CD14-positive monocyte (primary cell): ENCODE measurements around the gene SLC66A2. TPM values are rescaled to one million over a fixed set of nuclear protein-coding genes. Genes with fewer than 3 reads are reported as not detected.
"Not testable (repeated sequence)": the region's sequence is repeated elsewhere in the genome, so short reads cannot be mapped to it uniquely, and the experiment has no call there.

ENCODE experiments used
- DNase-seq, 3 donors: peaks; one replicate each; pipeline ENCODE4 v3.0.0-alpha.2; 2011 to 2022
- H2AFZ ChIP-seq: 2 replicates; pipeline ENCODE4 v1.6.0; 2012; ENCODE audit warnings: mild to moderate bottlenecking, low read depth, low read length, inconsistent platforms; ENCODE audit not compliant: insufficient read depth, poor library complexity, severe bottlenecking
- H3K27ac ChIP-seq, 2 donors: 1 replicate in 1 of 2; 2 replicates in 1 of 2; pipeline ENCODE4 v1.5.1; 2012 to 2013; ENCODE audit warnings: low read length in 2 of 2, control low read depth in 1 of 2, inconsistent platforms in 1 of 2, low read depth in 1 of 2, mild to moderate bottlenecking in 1 of 2
- H3K27me3 ChIP-seq, 2 donors: one replicate each; pipeline versions ENCODE4 v1.6.0 to v1.6.1; 2011 to 2013; ENCODE audit warnings: low read length in 2 of 2; ENCODE audit not compliant: control insufficient read depth in 2 of 2, insufficient read depth in 2 of 2
- H3K36me3 ChIP-seq, 2 donors: replicated peaks in 1 of 2; 1 replicate in 1 of 2; 2 replicates in 1 of 2; pipeline versions ENCODE4 v1.5.1 to v1.6.1; 2012 to 2013; ENCODE audit warnings: low read length in 2 of 2, control low read depth in 1 of 2, inconsistent platforms in 1 of 2, mild to moderate bottlenecking in 1 of 2; ENCODE audit not compliant: insufficient read depth in 2 of 2, control insufficient read depth in 1 of 2
- H3K4me1 ChIP-seq, 2 donors: 1 replicate in 1 of 2; 2 replicates in 1 of 2; pipeline versions ENCODE4 v1.5.1 to v1.6.1; 2012 to 2013; ENCODE audit warnings: low read length in 2 of 2, control low read depth in 1 of 2, inconsistent platforms in 1 of 2, mild to moderate bottlenecking in 1 of 2, moderate library complexity in 1 of 2; ENCODE audit not compliant: insufficient read depth in 2 of 2, control insufficient read depth in 1 of 2
- H3K4me2 ChIP-seq: replicated peaks from 2 replicates; pipeline ENCODE3; 2012; ENCODE audit warnings: low read length, moderate library complexity, mild to moderate bottlenecking; ENCODE audit not compliant: poor library complexity, severe bottlenecking; ENCODE audit errors: extremely low read depth
- H3K4me3 ChIP-seq, 3 experiments: fragments of 200-600 bp in 1 of 3; sonication (generic) in 1 of 3; replicated peaks in 1 of 3; 1 replicate in 2 of 3; 2 replicates in 1 of 3; pipeline ENCODE4 v1.5.1; 2011 to 2013; ENCODE audit warnings: low read length in 3 of 3, mild to moderate bottlenecking in 3 of 3, control low read depth in 2 of 3, low read depth in 2 of 3, inconsistent platforms in 1 of 3, moderate library complexity in 1 of 3
- H3K79me2 ChIP-seq: 2 replicates; pipeline ENCODE4 v1.6.0; 2012; ENCODE audit warnings: mild to moderate bottlenecking, control low read depth, inconsistent platforms, low read length, moderate library complexity; ENCODE audit not compliant: insufficient read depth
- H3K9ac ChIP-seq: 2 replicates; pipeline ENCODE4 v1.6.0; 2017; ENCODE audit warnings: low read length, mild to moderate bottlenecking; ENCODE audit not compliant: insufficient read depth, poor library complexity, severe bottlenecking
- H3K9me3 ChIP-seq, 2 donors: replicated peaks in 1 of 2; 1 replicate in 1 of 2; 2 replicates in 1 of 2; pipeline versions ENCODE4 v1.5.1 to v1.6.1; 2012 to 2013; ENCODE audit warnings: low read length in 2 of 2, control low read depth in 1 of 2; ENCODE audit not compliant: control insufficient read depth in 1 of 2, insufficient read depth in 1 of 2
- H4K20me1 ChIP-seq: 2 replicates; pipeline ENCODE4 v1.6.0; 2012; ENCODE audit warnings: mild to moderate bottlenecking, low read length, control low read depth, moderate library complexity; ENCODE audit not compliant: insufficient read depth
- H3K27ac Mint-ChIP-seq, 7 donors: one replicate each; pipeline ENCODE4 v1.8.0; 2020; ENCODE audit warnings: mild to moderate bottlenecking in 7 of 7, mixed read lengths in 7 of 7, moderate library complexity in 6 of 7, inconsistent platforms in 2 of 7
- H3K27me3 Mint-ChIP-seq, 3 donors: one replicate each; pipeline ENCODE4 v1.8.0; 2021 to 2022; ENCODE audit warnings: low read depth in 3 of 3, mild to moderate bottlenecking in 3 of 3, mixed read lengths in 3 of 3, moderate library complexity in 3 of 3, inconsistent platforms in 1 of 3
- H3K36me3 Mint-ChIP-seq, 2 donors: one replicate each; pipeline ENCODE4 v1.8.0; 2020; ENCODE audit warnings: mixed read lengths in 2 of 2, inconsistent platforms in 1 of 2, mild to moderate bottlenecking in 1 of 2
- H3K4me1 Mint-ChIP-seq: one replicate; pipeline ENCODE4 v1.8.0; 2020; ENCODE audit warnings: mild to moderate bottlenecking, mixed read lengths
- H3K4me3 Mint-ChIP-seq, 2 donors: one replicate each; pipeline ENCODE4 v1.8.0; 2020; ENCODE audit warnings: mild to moderate bottlenecking in 2 of 2, mixed read lengths in 2 of 2, moderate library complexity in 1 of 2
- H3K9me3 Mint-ChIP-seq, 7 donors: one replicate each; pipeline ENCODE4 v1.8.0; 2020 to 2022; ENCODE audit warnings: mixed read lengths in 7 of 7, mild to moderate bottlenecking in 6 of 7, moderate library complexity in 6 of 7, inconsistent platforms in 2 of 7
- WGBS: methylation state at CpG from one replicate; pipeline ENCODE4 v1.1.5; 2013; ENCODE audit warnings: missing lambda C conversion rate; ENCODE audit not compliant: insufficient coverage; 5-methylcytosine and 5-hydroxymethylcytosine counted together
- intact Hi-C, 2 donors: fragments of 100-400 bp; cut with micrococcal nuclease; formaldehyde crosslinking; loops; one replicate each; pipeline versions ENCODE4 v1.15.0 to v1.15.1; 2023
- polyA plus RNA-seq, 3 donors: library from polyadenylated mRNA; depleted of rRNA in 1 of 3; unstranded in 2 of 3; stranded (reverse) in 1 of 3; fragments of 300-500 nt in 2 of 3; fragments of >200 nt in 1 of 3; fragmentation: Illumina TruSeq in 2 of 3; gene quantifications; 1 replicate in 2 of 3; 2 replicates in 1 of 3; pipeline ENCODE4 v1.2.3, GENCODE V29; 2012 to 2021
- TF ChIP-seq, protein P1 (sequence below): fragments of 200-600 bp; IDR thresholded peaks from one replicate; pipeline ENCODE4 v1.8.0; 2022; ENCODE audit warnings: antibody characterized with exemption, mild to moderate bottlenecking

SLC66A2 gene
- polyA plus RNA-seq, 3 donors = 26.8 to 42.6 (median 33.8) TPM

DNA sequence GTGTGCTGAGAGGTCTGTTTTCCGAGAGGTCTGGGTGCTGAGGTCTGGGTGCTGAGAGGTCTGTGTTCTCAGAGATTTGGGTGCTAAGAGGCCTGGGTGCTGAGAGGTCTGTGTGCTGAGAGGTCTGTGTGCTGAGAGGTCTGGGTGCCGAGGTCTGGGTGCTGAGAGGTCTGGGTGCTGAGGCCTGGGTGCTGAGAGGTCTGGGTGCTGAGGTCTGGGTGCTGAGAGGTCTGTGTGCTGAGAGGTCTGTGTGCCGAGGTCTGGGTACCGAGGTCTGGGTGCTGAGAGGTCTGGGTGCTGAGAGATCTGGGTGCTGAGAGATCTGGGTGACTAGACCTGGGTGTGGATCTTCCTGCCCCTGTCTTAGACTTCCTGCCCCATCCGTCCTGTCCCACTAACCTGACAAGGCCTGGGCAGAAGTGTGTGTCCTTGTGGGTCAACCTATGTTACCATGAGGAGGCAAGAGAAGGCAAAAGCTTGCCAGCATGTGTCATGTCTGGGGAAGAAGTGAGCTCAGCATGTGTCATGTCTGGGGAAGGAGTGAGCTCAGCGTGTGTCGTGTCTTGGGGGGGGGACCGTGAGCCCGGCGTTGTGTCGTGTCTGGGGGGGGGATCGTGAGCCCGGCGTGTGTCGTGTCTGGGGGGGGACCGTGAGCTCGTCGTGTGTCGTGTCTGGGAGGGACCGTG, 84.4 kb downstream of the SLC66A2 start:
- DNase-seq = no peak
- no peaks in the 10 kb centered on the region for H3K4me1 ChIP-seq
- peaks cover 15 to 43% of the 10 kb centered on the region in 2 donors for H3K9me3 ChIP-seq
- no peak overlapping the region for H3K4me3 Mint-ChIP-seq
- TF ChIP-seq, protein P1, sequence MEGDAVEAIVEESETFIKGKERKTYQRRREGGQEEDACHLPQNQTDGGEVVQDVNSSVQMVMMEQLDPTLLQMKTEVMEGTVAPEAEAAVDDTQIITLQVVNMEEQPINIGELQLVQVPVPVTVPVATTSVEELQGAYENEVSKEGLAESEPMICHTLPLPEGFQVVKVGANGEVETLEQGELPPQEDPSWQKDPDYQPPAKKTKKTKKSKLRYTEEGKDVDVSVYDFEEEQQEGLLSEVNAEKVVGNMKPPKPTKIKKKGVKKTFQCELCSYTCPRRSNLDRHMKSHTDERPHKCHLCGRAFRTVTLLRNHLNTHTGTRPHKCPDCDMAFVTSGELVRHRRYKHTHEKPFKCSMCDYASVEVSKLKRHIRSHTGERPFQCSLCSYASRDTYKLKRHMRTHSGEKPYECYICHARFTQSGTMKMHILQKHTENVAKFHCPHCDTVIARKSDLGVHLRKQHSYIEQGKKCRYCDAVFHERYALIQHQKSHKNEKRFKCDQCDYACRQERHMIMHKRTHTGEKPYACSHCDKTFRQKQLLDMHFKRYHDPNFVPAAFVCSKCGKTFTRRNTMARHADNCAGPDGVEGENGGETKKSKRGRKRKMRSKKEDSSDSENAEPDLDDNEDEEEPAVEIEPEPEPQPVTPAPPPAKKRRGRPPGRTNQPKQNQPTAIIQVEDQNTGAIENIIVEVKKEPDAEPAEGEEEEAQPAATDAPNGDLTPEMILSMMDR = no peak
- intact Hi-C loops = no loop called here
- H2AFZ ChIP-seq = no peak overlapping the region
- 93% methylated on average over 18 of the region's 20 CpGs for WGBS
- no peak overlapping the region for H3K27ac Mint-ChIP-seq
- no peaks in the 10 kb centered on the region for H3K79me2 ChIP-seq
- no peak overlapping the region for H3K4me3 ChIP-seq
- H3K36me3 ChIP-seq = no peaks in the 10 kb centered on the region
- H4K20me1 ChIP-seq = no peaks in the 10 kb centered on the region
- H3K27me3 ChIP-seq = no peaks in the 10 kb centered on the region
- H3K4me2 ChIP-seq = no peak overlapping the region
- peaks cover 0 to 3% (median 0%) of the 10 kb centered on the region in 3 donors for H3K27me3 Mint-ChIP-seq
- peaks cover 13 to 31% (median 27%) of the 10 kb centered on the region in 7 donors for H3K9me3 Mint-ChIP-seq
- no peaks in the 10 kb centered on the region for H3K36me3 Mint-ChIP-seq
- no peaks in the 10 kb centered on the region for H3K4me1 Mint-ChIP-seq
- H3K9ac ChIP-seq = no peak overlapping the region
- H3K27ac ChIP-seq = no peak overlapping the region

DNA sequence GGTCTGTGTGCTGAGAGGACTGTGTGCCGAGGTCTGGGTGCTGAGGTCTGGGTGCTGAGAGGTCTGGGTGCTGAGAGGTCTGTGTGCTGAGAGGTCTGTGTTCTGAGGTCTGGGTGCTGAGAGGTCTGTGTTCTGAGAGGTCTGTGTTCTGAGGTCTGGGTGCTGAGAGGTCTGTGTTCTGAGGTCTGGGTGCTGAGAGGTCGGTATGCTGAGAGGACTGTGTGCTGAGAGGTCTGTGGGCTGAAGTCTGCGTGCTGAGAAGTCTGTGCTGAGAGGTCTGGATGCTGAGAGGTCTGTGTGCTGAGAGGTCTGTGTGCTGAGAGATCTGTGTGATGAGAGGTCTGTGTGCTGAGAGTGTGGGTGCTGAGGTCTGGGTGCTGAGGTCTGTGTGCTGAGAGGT, 85.5 kb downstream of the SLC66A2 start:
- peaks cover 15 to 47% of the 10 kb centered on the region in 2 donors for H3K9me3 ChIP-seq
- H3K4me1 Mint-ChIP-seq, H4K20me1 ChIP-seq, DNase-seq, H3K27me3 Mint-ChIP-seq, H3K9ac ChIP-seq, H3K4me3 ChIP-seq, H3K4me1 ChIP-seq, intact Hi-C loops, H3K36me3 ChIP-seq, H3K27me3 ChIP-seq, H3K36me3 Mint-ChIP-seq, H3K27ac ChIP-seq, H3K79me2 ChIP-seq, H3K4me3 Mint-ChIP-seq, H3K27ac Mint-ChIP-seq, H2AFZ ChIP-seq, H3K4me2 ChIP-seq: not testable (repeated sequence)
- H3K9me3 Mint-ChIP-seq = peaks cover 18 to 39% (median 33%) of the 10 kb centered on the region in 7 donors
- 78% methylated on average over 3 of the region's 3 CpGs for WGBS

DNA sequence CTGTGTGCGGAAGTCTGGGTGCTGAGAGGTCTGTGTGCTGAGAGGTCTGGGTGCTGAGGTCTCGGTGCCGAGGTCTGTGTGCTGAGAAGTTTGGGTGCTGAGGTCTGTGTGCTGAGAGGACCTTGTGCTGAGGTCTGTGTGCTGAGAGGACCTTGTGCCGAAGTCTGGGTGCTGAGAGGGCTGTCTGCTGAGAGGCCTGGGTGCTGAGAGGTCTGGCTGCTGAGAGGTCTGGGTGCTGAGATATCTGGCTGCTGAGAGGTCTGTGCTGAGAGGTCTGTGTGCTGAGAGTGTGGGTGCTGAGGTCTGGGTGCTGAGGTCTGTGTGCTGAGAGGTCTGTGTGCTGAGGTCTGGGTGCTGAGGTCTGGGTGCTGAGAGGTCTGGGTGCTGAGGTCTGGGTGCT, 86.5 kb downstream of the SLC66A2 start:
- H3K36me3 ChIP-seq, H3K27me3 Mint-ChIP-seq, H3K4me2 ChIP-seq, intact Hi-C loops, H3K4me1 Mint-ChIP-seq, H3K36me3 Mint-ChIP-seq, H4K20me1 ChIP-seq, H3K9ac ChIP-seq, H3K79me2 ChIP-seq, H3K27ac ChIP-seq, H3K27me3 ChIP-seq, H3K4me3 ChIP-seq, H3K4me1 ChIP-seq, H2AFZ ChIP-seq, H3K4me3 Mint-ChIP-seq, DNase-seq, H3K27ac Mint-ChIP-seq: not testable (repeated sequence)
- H3K9me3 ChIP-seq = peaks cover 15 to 45% of the 10 kb centered on the region in 2 donors
- peaks cover 18 to 39% (median 34%) of the 10 kb centered on the region in 7 donors for H3K9me3 Mint-ChIP-seq
- 97% methylated on average over 4 of the region's 4 CpGs for WGBS
